Lung (tissue), 16 donors: ENCODE results near the gene TEKT1. TPM values are rescaled to one million over a fixed set of nuclear protein-coding genes. Genes with fewer than 3 reads are reported as not detected.
"Not testable (repeated sequence)": the region's sequence is repeated elsewhere in the genome, so short reads cannot be mapped to it uniquely, and the experiment has no call there.

Experiments
- ATAC-seq: fragments of 200-7000 bp; cut with Tn5 transposase; one replicate; pipeline ENCODE4 v1.9.1; 2020; ENCODE audit warnings: moderate number of reproducible peaks; ENCODE audit not compliant: insufficient read depth, low FRiP score
- DNase-seq, 3 donors: peaks; one replicate each; pipeline ENCODE4 v3.0.0-alpha.2; 2013 to 2017
- H3K27ac ChIP-seq, 2 donors: one replicate each; pipeline ENCODE4 v1.5.1; 2013; ENCODE audit warnings: mild to moderate bottlenecking in 2 of 2, moderate library complexity in 2 of 2, control low read depth in 1 of 2, inconsistent platforms in 1 of 2, low read depth in 1 of 2, low read length in 1 of 2
- H3K27me3 ChIP-seq, 3 donors: one replicate each; pipeline ENCODE4 v1.5.1; 2013; ENCODE audit warnings: low read length in 2 of 3; ENCODE audit not compliant: control insufficient read depth in 3 of 3, insufficient read depth in 3 of 3
- H3K36me3 ChIP-seq, 4 donors: one replicate each; pipeline ENCODE4 v1.5.1; 2013; ENCODE audit warnings: low read length in 4 of 4, mild to moderate bottlenecking in 1 of 4, moderate library complexity in 1 of 4; ENCODE audit not compliant: control insufficient read depth in 4 of 4, insufficient read depth in 4 of 4
- H3K4me1 ChIP-seq, 5 donors: one replicate each; pipeline ENCODE4 v1.5.1; 2013; ENCODE audit warnings: low read length in 5 of 5, mild to moderate bottlenecking in 2 of 5, moderate library complexity in 1 of 5; ENCODE audit not compliant: control insufficient read depth in 5 of 5, insufficient read depth in 5 of 5
- H3K4me3 ChIP-seq: one replicate; pipeline ENCODE4 v1.5.1; 2013; ENCODE audit warnings: mild to moderate bottlenecking, control low read depth, moderate library complexity
- H3K9ac ChIP-seq, 2 donors: one replicate each; pipeline ENCODE4 v1.5.1; 2013; ENCODE audit warnings: low read length in 2 of 2, control low read depth in 1 of 2; ENCODE audit not compliant: insufficient read depth in 1 of 2
- H3K9me3 ChIP-seq, 4 donors: one replicate each; pipeline ENCODE4 v1.5.1; 2013; ENCODE audit warnings: low read length in 3 of 4, mild to moderate bottlenecking in 1 of 4, moderate library complexity in 1 of 4; ENCODE audit not compliant: control insufficient read depth in 4 of 4, insufficient read depth in 3 of 4
- WGBS, 2 donors: extraction: QIAGEN DNeasy Blood & Tissue Kit; methylation state at CpG; one replicate each; pipeline ENCODE4 v1.1.7; 2013; 5-methylcytosine and 5-hydroxymethylcytosine counted together
- long read RNA-seq, 5 donors: transcript quantifications; one replicate each; lab custom pipeline, GENCODE V29; 2026
- polyA plus RNA-seq, 2 donors: library from polyadenylated mRNA; stranded (reverse); fragments of 200-250 nt; gene quantifications; one replicate each; pipeline ENCODE4 v1.2.1, GENCODE V29; 2013
- total RNA-seq, 2 donors: library from RNA; depleted of rRNA in 1 of 2; stranded (reverse); fragments of >200 nt in 1 of 2; gene quantifications; one replicate each; pipeline ENCODE4 v1.2.1, GENCODE V29; 2014 to 2021
- TF ChIP-seq, protein P1 (sequence below): IDR thresholded peaks from 2 replicates; pipeline ENCODE4 v1.5.1; 2012; ENCODE audit warnings: mild to moderate bottlenecking; ENCODE audit errors: control extremely low read depth, extremely low read depth
- donor health status: control.
- donor health status: control.
- donor health status: Bipolar disorder and iron deficiency.
- donor health status: healthy.
- donor health status: DM: yes; HTN: yes; CAD: no.

Gene TEKT1
- total RNA-seq (10 to 100 TPM; 18.5 to 24.8 TPM), polyA plus RNA-seq (10 to 100 TPM in 1 of 2 donors, 1 to 10 TPM in 1; 9.3 to 11.3 TPM)
- long read RNA-seq, donor 1, partial matches to known transcripts, result 0 of 3 reads
- long read RNA-seq, donor 1, other reads (novel, unspliced or antisense), result 0 of 3 reads
- long read RNA-seq, donor 2, partial matches to known transcripts, result 0 of 1 reads
- long read RNA-seq, donor 2, other reads (novel, unspliced or antisense), result 0 of 1 reads
- long read RNA-seq, donor 3, partial matches to known transcripts, result 0 of 2 reads
- long read RNA-seq, donor 3, other reads (novel, unspliced or antisense), result 0 of 2 reads
- long read RNA-seq, donor 4, result 0 reads
- long read RNA-seq, donor 5, result 0 reads

DNA sequence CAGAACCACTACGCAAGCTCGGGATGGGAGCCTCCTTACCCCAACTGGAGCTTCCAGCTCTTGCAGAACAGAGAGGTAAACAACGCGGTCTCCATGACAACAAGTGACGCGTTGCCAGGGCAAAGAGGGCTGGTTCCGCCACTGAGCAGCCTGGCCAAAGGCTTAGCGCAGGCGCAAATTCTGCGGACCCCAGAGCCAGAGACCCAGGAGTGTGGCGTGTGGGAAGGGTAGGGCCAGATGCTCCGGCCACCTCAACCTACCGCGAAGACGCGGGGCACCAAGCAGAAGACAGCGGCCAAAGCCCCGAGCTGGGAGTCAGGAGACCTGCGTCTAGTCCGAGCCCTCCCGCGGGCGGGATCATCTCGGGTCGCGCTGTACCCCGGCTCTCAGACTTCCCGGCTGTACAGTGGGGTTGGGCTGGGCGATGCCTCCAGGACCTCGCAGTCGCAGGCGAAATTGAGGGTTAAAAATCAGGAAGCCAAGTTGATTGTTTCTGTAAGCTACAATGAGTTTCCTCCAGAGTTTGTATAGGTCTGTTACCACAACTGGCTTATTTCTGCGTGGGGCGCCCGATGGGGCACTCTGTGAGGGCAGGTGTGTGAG lies at the start of gene TEKT1:
TEKT1 (minus strand) TSS at position 69 of the 603 bp plus-strand sequence. CDS start 1,353 bp downstream, outside the sequence.
- Histone ChIP-seq H3K27me3 (peaks cover 3 to 54% (median 33%) of the 10 kb centered on the region in 3 donors), H3K9ac (peak within 1 kb of the TSS in 1 of 2 donors; percentile 1), H3K27ac (no peak within 1 kb of the TSS), H3K4me3 (no peak within 1 kb of the TSS), H3K4me1 (peaks cover 0 to 5% (median 0%) of the 10 kb centered on the region in 5 donors), H3K36me3 (no peaks in the 10 kb centered on the region), H3K9me3 (peaks cover 0 to 3% (median 0%) of the 10 kb centered on the region in 4 donors)
- DNase-seq, result peak; percentile 90 to 91 (median 90)
- TF ChIP-seq, protein P1, sequence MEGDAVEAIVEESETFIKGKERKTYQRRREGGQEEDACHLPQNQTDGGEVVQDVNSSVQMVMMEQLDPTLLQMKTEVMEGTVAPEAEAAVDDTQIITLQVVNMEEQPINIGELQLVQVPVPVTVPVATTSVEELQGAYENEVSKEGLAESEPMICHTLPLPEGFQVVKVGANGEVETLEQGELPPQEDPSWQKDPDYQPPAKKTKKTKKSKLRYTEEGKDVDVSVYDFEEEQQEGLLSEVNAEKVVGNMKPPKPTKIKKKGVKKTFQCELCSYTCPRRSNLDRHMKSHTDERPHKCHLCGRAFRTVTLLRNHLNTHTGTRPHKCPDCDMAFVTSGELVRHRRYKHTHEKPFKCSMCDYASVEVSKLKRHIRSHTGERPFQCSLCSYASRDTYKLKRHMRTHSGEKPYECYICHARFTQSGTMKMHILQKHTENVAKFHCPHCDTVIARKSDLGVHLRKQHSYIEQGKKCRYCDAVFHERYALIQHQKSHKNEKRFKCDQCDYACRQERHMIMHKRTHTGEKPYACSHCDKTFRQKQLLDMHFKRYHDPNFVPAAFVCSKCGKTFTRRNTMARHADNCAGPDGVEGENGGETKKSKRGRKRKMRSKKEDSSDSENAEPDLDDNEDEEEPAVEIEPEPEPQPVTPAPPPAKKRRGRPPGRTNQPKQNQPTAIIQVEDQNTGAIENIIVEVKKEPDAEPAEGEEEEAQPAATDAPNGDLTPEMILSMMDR, result no peak
- 1 to 3% methylated on average over 35 of the region's 35 CpGs for WGBS, 2 donors
- peak; percentile 78 for ATAC-seq

DNA sequence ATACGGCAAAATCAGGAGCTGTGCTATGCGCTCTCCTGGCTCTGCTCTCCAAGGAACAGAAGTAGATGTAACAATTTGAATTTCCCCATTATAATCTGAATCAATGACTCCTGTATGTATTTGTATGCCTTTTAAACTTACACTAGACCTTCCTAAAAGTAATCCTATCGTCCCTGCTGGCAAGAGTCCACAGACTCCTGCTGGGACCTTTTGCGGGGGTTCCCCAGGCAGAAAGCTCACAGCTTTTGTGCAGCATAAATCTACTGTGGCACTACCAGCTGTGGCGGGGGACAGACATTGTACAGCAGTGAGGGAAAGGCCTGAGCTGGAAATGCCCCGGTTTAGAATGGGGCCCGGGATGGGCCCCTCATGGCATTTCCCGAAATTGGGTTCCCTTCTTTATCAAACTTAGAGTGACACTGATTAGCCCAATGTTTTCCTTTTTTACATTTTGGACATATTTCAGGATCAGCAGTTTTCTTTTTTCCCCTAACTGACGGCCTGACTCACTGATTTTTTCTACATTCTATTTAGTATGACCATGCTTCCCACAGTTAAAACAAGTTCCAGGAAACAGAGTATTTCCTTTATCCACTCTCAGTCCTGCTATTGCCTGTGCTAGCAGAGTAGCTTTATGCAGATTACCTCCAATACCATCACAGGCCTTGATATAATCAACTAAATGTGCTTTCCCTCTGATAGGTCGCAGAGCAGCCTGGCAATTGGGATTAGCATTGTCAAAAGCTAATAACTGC lies 47.9 kb upstream of the TEKT1 start:
- not testable (repeated sequence) for ATAC-seq, H3K4me3 ChIP-seq, H3K27ac ChIP-seq, DNase-seq, H3K27me3 ChIP-seq, H3K9me3 ChIP-seq, H3K9ac ChIP-seq, H3K36me3 ChIP-seq, H3K4me1 ChIP-seq
- 59 to 61% methylated on average over 10 of the region's 10 CpGs for WGBS, 2 donors

- WGBS, 2 donors, result 91 to 92% methylated on average over 4 of the region's 4 CpGs
- H3K4me1 ChIP-seq, DNase-seq, H3K9me3 ChIP-seq, ATAC-seq, H3K27me3 ChIP-seq, H3K9ac ChIP-seq, H3K36me3 ChIP-seq, H3K4me3 ChIP-seq, H3K27ac ChIP-seq: not testable (repeated sequence)
Measured at GRCh38 chr17:6875276-6875675, 43.7 kb upstream of the TEKT1 start.

DNA sequence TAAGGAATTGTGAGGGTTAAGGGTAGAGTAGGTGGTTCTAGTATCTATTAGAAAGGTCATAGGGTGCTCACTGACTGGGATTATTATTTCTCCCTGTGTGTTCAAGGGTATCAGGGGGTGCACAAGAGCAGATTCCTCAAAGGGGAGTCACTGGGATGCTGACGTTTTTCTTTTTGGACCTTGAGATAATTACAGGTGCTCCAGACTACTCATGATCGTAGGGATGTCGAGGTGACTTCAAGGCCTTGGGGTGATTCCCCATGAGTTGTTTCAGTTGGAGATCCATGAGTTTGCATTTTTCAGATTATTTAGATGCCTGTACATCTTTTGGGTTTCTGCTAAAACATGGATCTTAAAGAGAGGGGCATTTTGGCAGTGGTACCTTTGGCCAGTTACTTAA lies 41.4 kb upstream of the TEKT1 start:
- Histone ChIP-seq H3K4me3 (no peak overlapping the region), H3K36me3 (no peaks in the 10 kb centered on the region), H3K9me3 (no peaks in the 10 kb centered on the region), H3K4me1 (no peaks in the 10 kb centered on the region), H3K27me3 (no peaks in the 10 kb centered on the region), H3K27ac (no peak overlapping the region), H3K9ac (no peak overlapping the region)
- WGBS, 2 donors, result 84 to 92% methylated on average over 3 of the region's 3 CpGs
- TF ChIP-seq, protein P1, result no peak
- DNase-seq, result no peak
- ATAC-seq, result no peak
